Brain microvascular endothelial cell (primary cell): Measurements from ENCODE around the gene CYP2J2.

Source experiments
- DNase-seq: peaks from one replicate; pipeline ENCODE4 v3.0.0-alpha.2; 2020
- H3K27ac ChIP-seq: fragments of 250-450 bp; sonication (Bioruptor Pico); 2 replicates; pipeline ENCODE4 v1.5.1; 2020; ENCODE audit warnings: mild to moderate bottlenecking, moderate library complexity
- H3K27me3 ChIP-seq: fragments of 250-450 bp; sonication (Bioruptor Pico); replicated peaks from 2 replicates; pipeline ENCODE4 v1.5.1; 2020; ENCODE audit warnings: mild to moderate bottlenecking
- H3K36me3 ChIP-seq: fragments of 250-450 bp; sonication (Bioruptor Pico); replicated peaks from 2 replicates; pipeline ENCODE4 v1.5.1; 2020; ENCODE audit warnings: mild to moderate bottlenecking
- H3K4me3 ChIP-seq: 2 replicates; pipeline ENCODE4 v1.5.1; 2011; ENCODE audit warnings: low read depth, mild to moderate bottlenecking, control low read depth, low read length, moderate library complexity
- CTCF ChIP-seq: IDR thresholded peaks from 2 replicates; pipeline ENCODE4 v1.5.1; 2011; ENCODE audit warnings: low read depth, mild to moderate bottlenecking, moderate library complexity, low read length, control low read depth, inconsistent platforms; ENCODE audit errors: missing control alignments
- in situ Hi-C: cut with HindIII; loops from 2 replicates; pipeline ENCODE4 v1.10.0; 2017; ENCODE audit warnings: low sequenced_read_pairs, low pct_ligation_motif_present

Gene CYP2J2

GRCh38 chr1:59947047-59947938 is 20.7 kb upstream of the CYP2J2 start:
- TF ChIP-seq CTCF, result peak; percentile 93
- Histone ChIP-seq H3K4me3 (no peak overlapping the region), H3K27me3 (no peaks in the 10 kb centered on the region), H3K36me3 (no peaks in the 10 kb centered on the region), H3K27ac (no peak overlapping the region)
- in situ Hi-C loops, result no loop called here
- peak; percentile 63 for DNase-seq

- no peak for DNase-seq
- Histone ChIP-seq H3K4me3 (no peak overlapping the region), H3K27ac (no peak overlapping the region), H3K27me3 (no peaks in the 10 kb centered on the region), H3K36me3 (no peaks in the 10 kb centered on the region)
- in situ Hi-C loops, result no loop called here
- TF ChIP-seq CTCF, result no peak
These were observed 19.2 kb upstream of the CYP2J2 start for GRCh38 chr1:59945790-59946189.

- TF ChIP-seq CTCF, result no peak
- no peak for DNase-seq
- no peaks in the 10 kb centered on the region for H3K36me3 ChIP-seq
- no peak overlapping the region for H3K4me3 ChIP-seq
- no peaks in the 10 kb centered on the region for H3K27me3 ChIP-seq
- in situ Hi-C loops, result no loop called here
- no peak overlapping the region for H3K27ac ChIP-seq
These were observed 12.8 kb upstream of the CYP2J2 start for GRCh38 chr1:59939393-59939792.

- DNase-seq, result no peak
- Histone ChIP-seq H3K27me3 (no peaks in the 10 kb centered on the region), H3K4me3 (no peak overlapping the region), H3K27ac (no peak overlapping the region), H3K36me3 (no peaks in the 10 kb centered on the region)
- in situ Hi-C loops, result no loop called here
- no peak for TF ChIP-seq CTCF
These were observed 11.2 kb upstream of the CYP2J2 start for GRCh38 chr1:59937636-59938210.

- no peak for DNase-seq
- H3K36me3 ChIP-seq, result no peaks in the 10 kb centered on the region
- in situ Hi-C loops, result no loop called here
- no peak overlapping the region for H3K27ac ChIP-seq
- H3K4me3 ChIP-seq, result no peak overlapping the region
- no peaks in the 10 kb centered on the region for H3K27me3 ChIP-seq
- TF ChIP-seq CTCF, result no peak
These were observed 9.8 kb upstream of the CYP2J2 start for GRCh38 chr1:59936358-59936821.
